GM18526 (cell line): ENCODE measurements around the gene NOTO.

ENCODE experiments used
- POLR2A ChIP-seq: IDR thresholded peaks from 3 replicates; pipeline ENCODE4 v1.6.1; 2011; ENCODE audit not compliant: insufficient read length; ENCODE audit errors: extremely low read depth

The NOTO gene

DNA sequence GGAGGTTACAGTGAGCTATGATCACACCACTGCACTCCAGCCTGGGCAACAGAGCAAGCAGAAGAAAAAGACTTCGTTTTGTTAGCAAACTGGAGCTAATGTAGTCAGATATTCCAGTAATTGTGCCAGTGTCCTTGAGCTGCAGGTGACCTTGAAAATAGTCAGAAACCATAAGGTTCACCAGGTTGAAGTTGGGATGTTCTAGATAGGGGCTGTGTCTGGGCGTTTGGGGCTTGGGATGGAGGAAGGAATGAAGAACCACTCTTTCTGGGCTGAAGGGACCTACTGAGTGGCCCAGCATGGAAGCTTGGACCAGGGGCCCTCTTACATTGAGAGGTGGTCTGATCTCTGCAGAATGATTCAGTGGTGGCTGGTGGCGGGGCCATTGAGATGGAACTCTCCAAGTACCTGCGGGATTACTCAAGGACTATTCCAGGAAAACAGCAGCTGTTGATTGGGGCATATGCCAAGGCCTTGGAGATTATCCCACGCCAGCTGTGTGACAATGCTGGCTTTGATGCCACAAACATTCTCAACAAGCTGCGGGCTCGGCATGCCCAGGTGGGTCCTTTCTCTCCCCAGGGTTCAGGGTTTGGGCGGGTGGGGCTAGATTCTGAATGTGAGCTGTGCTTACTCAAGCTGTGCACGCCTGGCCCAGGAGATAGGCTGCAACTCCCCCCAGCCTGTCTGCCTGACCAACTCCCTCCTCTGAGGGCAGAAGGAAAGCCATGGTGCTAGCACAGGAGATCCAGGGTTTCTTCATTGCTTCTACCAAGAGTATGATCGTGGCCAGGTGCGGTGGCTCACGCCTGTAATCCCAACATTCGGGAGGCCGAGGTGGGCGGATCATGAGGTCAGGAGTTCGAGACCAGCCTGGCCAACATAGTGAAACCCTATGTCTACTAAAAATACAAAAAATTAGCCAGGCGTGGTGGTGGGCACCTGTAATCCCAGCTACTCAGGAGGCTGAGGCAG, 48.8 kb downstream of the NOTO start:
- no peak for TF ChIP-seq POLR2A

DNA sequence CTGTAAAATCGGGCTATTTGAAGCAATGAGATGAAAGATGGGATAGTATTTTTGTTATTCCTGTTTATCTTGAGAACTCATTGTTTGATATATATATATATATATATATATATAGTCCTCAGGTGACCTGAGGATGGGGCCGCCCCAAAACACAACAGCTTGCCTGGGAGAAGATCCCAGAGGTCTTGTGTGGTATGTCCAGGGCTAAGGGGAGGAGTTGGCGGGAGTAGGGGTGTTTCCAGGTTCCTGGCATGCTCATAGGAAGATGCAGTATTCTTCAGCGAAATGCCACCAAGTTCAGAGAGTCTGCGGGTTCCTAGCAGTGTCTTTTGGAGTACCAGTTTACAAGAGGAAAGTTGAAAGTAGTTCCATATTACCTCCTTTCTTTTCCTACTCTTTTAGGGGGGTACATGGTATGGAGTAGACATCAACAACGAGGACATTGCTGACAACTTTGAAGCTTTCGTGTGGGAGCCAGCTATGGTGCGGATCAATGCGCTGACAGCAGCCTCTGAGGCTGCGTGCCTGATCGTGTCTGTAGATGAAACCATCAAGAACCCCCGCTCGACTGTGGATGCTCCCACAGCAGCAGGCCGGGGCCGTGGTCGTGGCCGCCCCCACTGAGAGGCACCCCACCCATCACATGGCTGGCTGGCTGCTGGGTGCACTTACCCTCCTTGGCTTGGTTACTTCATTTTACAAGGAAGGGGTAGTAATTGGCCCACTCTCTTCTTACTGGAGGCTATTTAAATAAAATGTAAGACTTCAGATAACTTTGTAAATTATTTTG, 50.1 kb downstream of the NOTO start:
- no peak for TF ChIP-seq POLR2A

DNA sequence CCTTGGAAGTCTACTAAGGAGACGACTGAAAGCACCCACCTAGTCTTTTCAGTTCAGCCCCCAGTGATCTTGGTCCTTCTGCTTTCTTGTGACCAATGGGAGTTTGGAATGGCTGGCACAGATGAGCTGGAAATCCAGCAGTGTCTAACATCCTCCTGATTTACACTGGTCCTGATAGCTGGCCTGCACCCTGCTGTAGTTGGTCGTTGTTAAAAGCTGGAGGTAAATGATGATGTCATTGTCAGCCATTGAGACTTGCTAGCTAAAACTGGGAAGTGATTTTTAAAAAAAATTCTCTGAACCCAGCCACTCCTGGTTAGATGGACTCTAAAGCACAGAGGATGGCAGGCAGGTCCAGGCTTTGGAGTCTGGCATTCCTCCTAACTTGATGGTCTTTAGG, 51.0 kb downstream of the NOTO start:
- TF ChIP-seq POLR2A = no peak

DNA sequence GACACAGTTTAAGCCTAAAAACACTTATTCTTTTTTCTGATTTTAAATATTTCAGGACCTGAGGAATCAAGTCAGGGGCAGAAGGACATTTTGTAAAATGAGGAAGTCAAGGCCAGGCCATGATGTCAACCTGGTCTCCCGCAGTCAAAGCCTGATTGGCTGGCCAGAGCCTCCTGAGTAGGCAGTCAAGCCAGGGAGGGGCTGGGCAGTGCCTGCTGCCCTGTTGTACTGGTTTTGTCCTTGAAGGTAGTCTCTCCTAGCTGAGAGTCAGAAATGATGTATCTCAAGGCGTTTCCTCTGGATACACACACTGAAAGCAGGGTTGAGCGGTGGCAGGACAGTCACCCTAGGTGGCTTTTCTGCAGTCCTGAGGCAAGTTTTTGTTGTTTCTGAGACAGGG, 51.5 kb downstream of the NOTO start:
- TF ChIP-seq POLR2A = no peak

DNA sequence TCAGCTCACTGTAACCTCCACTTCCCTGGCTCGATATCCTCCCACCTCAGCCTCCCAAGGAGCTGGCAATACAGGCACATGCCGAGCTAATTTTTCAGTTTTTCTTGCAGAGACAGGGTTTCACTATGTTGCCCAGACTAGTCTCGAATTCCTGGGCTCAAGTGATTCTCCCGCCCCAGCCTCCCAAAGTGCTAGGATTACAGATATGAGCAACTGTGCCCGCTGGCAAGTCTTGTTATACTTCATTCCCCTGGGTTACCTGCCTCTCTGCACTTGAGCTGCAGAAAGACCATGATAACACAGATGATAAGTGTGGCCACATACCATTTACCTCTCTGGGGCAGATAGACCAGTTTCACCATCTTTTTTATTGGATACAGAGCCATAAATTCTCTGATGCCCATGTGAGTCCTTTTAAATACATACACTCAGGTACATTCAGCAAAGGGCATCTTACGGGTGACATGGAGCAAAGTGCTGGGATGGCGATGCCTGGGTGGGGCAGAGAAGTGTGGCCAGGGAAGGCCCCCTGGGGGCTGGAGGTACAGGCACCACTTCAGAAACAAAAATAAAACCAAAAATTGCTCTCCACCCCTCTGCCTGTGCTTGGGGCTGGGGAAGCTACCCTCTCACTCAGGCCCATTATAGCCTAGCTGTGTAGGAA, 52.1 kb downstream of the NOTO start:
- no peak for TF ChIP-seq POLR2A

DNA sequence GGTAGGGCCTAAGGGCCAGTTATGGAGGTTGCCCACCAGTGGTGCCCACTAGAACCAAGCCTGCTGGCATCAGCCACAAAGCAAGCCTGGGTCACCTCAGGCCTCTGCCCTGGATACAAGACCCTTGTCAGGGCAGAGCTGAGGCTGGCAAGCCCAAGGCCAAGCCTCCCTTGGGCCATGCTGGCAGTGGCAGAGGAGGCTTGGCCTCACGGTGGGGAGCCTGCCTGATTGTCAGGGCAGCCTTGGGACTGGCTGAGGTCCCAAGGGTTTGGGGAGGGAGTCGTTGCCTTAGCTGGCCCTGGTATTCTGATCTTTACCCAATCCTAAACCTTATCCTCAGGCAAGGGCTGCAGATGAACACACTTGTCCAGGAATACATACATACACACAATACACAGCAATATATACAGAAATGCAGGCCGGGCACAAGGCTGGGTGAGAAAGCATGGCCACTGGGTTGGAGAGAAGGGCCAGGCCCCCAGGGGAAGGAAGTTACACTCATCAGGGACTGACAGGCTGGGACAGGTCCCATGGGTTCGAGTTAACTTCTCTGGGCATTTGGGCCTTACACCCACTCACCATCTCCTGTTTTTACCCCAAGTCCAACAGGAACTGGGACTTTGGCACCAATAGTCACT, 52.8 kb downstream of the NOTO start:
- no peak for TF ChIP-seq POLR2A

DNA sequence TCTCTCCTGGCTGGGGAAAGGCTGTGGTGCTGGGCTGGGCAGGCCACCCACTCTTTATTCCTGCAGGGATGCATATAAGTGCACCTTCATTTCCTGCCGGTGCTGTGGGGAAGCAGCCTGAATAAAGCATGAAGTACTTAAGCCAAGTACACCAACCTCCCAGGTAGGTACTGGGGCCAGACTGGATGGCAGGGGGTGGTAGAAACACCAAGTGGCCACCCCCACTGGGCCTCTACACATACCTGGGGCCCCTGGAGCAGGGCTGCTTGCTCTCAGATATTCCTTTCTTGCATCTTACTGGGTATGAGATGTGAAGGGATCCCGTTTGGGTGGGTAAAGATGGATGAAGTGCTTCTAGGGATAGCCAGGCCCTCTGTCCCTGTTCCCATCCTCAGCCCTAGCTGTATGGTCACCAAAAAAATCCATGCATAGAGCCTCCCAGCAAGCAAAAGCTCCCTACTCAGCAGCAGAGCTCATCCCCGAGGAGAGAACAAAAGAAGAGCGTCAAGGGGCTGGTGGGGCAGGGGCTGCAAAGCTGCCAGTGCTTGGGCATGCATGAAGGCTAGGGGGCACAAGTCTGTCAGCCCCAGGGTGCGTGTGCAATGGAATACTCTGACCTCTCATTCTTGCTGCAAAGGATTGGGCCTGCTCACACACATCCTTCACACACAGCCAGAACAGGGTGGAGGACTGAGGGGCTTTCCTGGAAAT, 53.7 kb downstream of the NOTO start:
- TF ChIP-seq POLR2A = no peak

DNA sequence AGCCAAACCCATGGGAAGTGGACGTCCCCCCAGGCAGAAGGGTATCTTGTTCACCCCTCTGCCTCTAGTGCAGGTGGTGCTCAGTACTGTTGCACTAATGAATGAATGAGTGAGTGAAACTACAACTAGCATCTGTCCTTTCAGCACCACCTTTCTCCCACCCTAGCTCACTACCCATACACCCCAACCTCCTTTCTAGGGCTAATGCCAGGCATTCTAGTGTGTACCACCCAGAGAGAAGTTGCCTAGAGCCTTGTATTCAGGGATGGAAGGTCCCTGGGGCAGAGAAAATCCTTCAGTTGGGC, 54.2 kb downstream of the NOTO start:
- TF ChIP-seq POLR2A = no peak

DNA sequence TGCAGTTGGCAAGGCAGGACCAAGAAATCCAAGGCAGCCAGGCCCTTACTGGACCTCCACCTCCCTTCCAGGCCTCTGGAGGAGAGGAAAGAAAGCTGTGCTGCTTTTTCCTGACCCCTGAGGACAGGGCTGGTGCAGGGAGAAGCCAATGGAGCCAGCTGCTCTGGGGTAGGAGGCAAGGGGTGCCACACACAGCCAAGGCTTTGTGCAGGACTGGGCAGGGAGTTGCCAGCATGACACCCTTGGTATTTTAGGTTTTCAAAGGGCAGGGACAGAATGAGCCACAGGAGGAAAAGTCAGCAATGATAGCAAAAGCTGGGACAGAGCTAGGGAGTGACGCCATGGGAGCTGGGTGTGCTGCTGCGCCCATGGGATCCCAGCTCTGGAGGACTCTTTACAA, 54.6 kb downstream of the NOTO start:
- TF ChIP-seq POLR2A = no peak

DNA sequence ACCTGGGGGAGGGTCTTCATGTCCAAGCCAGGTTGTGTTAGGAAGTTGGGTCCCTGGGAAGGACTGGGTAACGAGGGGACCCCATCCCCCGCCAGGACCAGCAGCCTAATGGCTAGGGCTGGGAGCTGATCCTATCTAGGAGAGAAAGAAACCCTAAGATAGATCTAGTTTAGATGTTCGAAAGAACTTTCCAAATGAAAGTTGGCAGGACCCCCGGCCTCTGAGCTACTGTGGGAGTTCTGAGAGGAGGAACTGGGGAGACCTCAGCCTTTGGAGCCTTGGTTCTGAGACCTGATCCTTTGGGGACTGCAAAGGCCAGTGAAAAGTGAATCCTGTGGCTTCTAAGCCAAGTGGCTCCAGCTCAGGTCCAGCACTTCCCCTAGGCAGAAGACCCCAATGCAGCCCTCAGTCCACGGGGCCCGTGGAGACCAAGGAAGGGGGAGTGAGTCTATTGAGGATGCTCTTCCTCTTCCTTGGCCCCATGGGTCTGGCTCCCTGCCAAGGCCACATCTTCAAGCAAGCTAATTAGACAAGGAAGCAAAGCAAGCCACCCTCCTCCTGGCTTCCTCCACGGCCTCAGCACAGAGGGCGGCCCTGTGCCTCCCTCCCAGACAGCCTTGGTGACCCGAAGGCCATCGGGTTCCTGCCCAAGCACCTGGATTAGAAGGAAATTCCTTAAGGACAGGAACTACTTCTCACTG, 55.2 kb downstream of the NOTO start:
- no peak for TF ChIP-seq POLR2A

DNA sequence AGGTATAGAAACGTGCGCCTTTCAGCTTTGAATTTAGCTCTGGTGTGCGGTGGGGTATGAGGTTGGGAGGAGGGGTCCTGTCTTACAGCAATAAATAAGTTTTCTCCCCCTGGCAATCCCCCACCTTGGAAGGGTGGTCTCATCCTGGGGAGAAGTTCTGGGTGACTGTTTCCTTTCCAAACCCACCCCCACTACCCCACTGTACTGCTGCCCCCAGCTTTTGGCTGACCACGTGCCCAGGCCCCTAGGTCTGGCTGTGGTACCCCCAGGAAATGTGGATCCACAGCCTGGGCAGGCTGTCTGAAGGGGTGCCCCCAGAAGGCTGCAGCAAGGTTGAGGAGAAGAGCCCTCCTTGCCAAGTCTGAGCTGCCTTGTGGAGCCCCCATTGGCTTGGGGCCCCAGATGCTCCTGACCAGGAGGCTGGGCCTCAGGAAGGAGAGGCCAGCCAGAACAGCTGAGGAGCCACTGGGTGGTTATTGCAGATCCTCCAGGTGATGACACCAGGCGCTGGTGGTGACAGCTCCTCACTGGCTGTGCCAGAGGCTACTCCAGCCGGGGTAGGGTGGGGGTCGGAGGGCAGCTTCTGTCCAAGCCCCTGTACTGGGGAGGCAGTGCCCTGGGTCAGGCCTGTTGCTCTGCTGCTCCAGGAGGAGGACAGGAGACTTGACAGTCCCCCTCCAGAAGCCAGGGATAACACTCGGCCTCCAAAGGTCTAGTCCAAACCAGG, 56.0 kb downstream of the NOTO start:
- no peak for TF ChIP-seq POLR2A

DNA sequence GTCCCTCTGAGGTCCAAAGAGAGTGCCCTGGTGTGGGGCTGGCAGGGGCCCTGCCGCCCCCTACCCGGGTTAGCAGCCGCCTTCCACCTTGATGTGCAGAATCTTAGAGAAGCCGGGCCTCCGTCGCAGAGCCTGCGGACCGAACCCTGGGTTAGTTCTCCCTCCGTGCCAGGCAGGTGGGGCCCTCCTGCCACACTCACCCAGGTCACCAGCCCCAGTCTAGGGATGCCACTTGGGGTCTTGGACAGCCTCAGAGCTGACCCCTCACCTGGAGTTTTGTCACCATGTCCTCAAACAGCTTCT, 56.5 kb downstream of the NOTO start:
- TF ChIP-seq POLR2A = no peak

DNA sequence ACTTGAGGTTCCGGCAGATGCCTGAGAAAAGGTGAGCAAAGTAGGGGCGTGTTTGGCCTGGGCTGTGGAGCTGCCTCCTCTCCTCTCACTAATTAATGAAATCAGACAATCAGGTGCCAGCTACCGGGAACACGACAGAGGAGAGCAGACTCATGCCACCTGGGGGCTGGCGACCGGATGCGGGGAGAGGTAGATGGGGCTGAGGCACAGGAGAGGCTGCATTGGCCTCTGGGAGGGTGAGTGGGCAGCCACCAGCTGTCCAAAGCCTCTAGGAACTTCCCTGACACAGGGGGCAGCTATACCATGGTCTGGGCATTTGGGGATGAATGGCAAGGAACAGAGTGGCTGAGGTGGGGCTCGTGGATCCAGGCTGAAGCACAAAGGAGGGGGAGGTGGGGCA, 56.9 kb downstream of the NOTO start:
- TF ChIP-seq POLR2A = no peak
